ENCODE data around the gene METTL15.

DNA sequence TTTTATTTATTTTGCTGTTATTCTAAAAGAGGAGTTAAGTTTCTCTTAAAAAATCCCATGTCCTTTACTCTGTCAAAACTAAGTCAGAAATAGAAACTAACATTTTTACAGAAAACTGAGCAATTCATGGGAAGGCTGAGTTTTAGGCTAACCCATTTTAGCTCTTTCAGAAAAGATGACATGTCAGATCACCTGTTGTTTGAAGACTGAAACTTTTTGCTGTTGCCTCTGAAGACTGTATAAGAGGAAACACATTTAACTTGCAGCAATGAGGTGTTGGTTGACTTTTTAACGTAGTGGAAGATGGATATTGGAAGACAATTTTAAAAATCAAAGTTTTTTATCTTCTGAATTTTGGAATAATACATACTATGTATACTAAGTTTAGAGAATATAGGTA, 115.4 kb downstream of the METTL15 start:
- TF ChIP-seq, protein P1, sequence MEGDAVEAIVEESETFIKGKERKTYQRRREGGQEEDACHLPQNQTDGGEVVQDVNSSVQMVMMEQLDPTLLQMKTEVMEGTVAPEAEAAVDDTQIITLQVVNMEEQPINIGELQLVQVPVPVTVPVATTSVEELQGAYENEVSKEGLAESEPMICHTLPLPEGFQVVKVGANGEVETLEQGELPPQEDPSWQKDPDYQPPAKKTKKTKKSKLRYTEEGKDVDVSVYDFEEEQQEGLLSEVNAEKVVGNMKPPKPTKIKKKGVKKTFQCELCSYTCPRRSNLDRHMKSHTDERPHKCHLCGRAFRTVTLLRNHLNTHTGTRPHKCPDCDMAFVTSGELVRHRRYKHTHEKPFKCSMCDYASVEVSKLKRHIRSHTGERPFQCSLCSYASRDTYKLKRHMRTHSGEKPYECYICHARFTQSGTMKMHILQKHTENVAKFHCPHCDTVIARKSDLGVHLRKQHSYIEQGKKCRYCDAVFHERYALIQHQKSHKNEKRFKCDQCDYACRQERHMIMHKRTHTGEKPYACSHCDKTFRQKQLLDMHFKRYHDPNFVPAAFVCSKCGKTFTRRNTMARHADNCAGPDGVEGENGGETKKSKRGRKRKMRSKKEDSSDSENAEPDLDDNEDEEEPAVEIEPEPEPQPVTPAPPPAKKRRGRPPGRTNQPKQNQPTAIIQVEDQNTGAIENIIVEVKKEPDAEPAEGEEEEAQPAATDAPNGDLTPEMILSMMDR (IDR thresholded peaks at IDR 0.05) = no peak
- no peak for TF ChIP-seq POLR2A (IDR thresholded peaks at IDR 0.05)

Data from prostate gland (tissue), 2 donors.